Progenitor cell of endocrine pancreas (in vitro differentiated cells): ENCODE measurements around the gene ANKLE2. TPM values are rescaled to one million over a fixed set of nuclear protein-coding genes. Genes with fewer than 3 reads are reported as not detected.
"Not testable (repeated sequence)": the region's sequence is repeated elsewhere in the genome, so short reads cannot be mapped to it uniquely, and the experiment has no call there.

Experiments
- DNase-seq: peaks from one replicate; pipeline ENCODE4 v3.0.0; 2021; ENCODE audit warnings: low spot score; ENCODE audit not compliant: unreplicated experiment
- H3K27ac Mint-ChIP-seq: 2 replicates; pipeline ENCODE4 v1.8.0; 2021; ENCODE audit warnings: mild to moderate bottlenecking, moderate library complexity, mixed read lengths
- H3K27me3 Mint-ChIP-seq: 2 replicates; pipeline ENCODE4 v1.8.0; 2021; ENCODE audit warnings: mixed read lengths
- H3K36me3 Mint-ChIP-seq: 2 replicates; pipeline ENCODE4 v1.8.0; 2022; ENCODE audit warnings: mixed read lengths; ENCODE audit not compliant: insufficient read depth
- H3K4me1 Mint-ChIP-seq: 2 replicates; pipeline ENCODE4 v1.8.0; 2021; ENCODE audit warnings: low read depth, mixed read lengths
- H3K4me3 Mint-ChIP-seq: 2 replicates; pipeline ENCODE4 v1.8.0; 2021; ENCODE audit warnings: low read depth, mild to moderate bottlenecking, moderate library complexity, mixed read lengths
- H3K9me3 Mint-ChIP-seq: 2 replicates; pipeline ENCODE4 v1.8.0; 2021; ENCODE audit warnings: low read depth, mixed read lengths
- CTCF ChIP-seq: fragments of 200-600 bp; sonication (generic); IDR thresholded peaks from one replicate; pipeline ENCODE4 v1.5.0; 2021; ENCODE audit warnings: antibody characterized with exemption, mild to moderate bottlenecking; ENCODE audit not compliant: unreplicated experiment
- total RNA-seq: library from RNA; stranded (reverse); gene quantifications from 2 replicates; pipeline ENCODE4 v1.2.1, GENCODE V29; 2021

ANKLE2 gene
- total RNA-seq, 1 donor from 2014 or later: 81.1 TPM

GRCh38 chr12:132776816-132777568 is 15.4 kb upstream of the ANKLE2 start:
- no peak for DNase-seq
- Mint-ChIP-seq H3K9me3 (no peaks in the 10 kb centered on the region), H3K27me3 (no peaks in the 10 kb centered on the region), H3K27ac (peak overlapping the region; percentile 84), H3K4me3 (no peak overlapping the region), H3K4me1 (no peaks in the 10 kb centered on the region), H3K36me3 (peaks cover 27% of the 10 kb centered on the region)
- no peak for TF ChIP-seq CTCF

- peak overlapping the region; percentile 84 for H3K27ac Mint-ChIP-seq
- not testable (repeated sequence) for DNase-seq, H3K4me1 Mint-ChIP-seq, H3K4me3 Mint-ChIP-seq, H3K9me3 Mint-ChIP-seq, H3K27me3 Mint-ChIP-seq
- H3K36me3 Mint-ChIP-seq: peaks cover 24% of the 10 kb centered on the region
These were observed 14.6 kb upstream of the ANKLE2 start for GRCh38 chr12:132776230-132776625.

- Mint-ChIP-seq H3K27me3 (no peaks in the 10 kb centered on the region), H3K27ac (peak overlapping the region; percentile 67), H3K4me1 (no peaks in the 10 kb centered on the region), H3K36me3 (peaks cover 23% of the 10 kb centered on the region), H3K4me3 (no peak overlapping the region), H3K9me3 (no peaks in the 10 kb centered on the region)
- no peak for TF ChIP-seq CTCF
- DNase-seq: no peak
These were observed 14.0 kb upstream of the ANKLE2 start for GRCh38 chr12:132775502-132776229.

- no peak for TF ChIP-seq CTCF
- Mint-ChIP-seq H3K36me3 (peaks cover 17% of the 10 kb centered on the region), H3K4me1 (no peaks in the 10 kb centered on the region), H3K9me3 (no peaks in the 10 kb centered on the region), H3K4me3 (no peak overlapping the region), H3K27ac (no peak overlapping the region), H3K27me3 (no peaks in the 10 kb centered on the region)
- no peak for DNase-seq
These were observed 13.1 kb upstream of the ANKLE2 start for GRCh38 chr12:132774646-132775275.

GRCh38 chr12:132774159-132774558 is 12.5 kb upstream of the ANKLE2 start:
- Mint-ChIP-seq H3K9me3 (no peaks in the 10 kb centered on the region), H3K36me3 (peaks cover 14% of the 10 kb centered on the region), H3K4me3 (no peak overlapping the region), H3K27me3 (no peaks in the 10 kb centered on the region), H3K27ac (no peak overlapping the region), H3K4me1 (no peaks in the 10 kb centered on the region)
- TF ChIP-seq CTCF: no peak
- DNase-seq: no peak
